K562 (cell line): Measurements from ENCODE around the gene HIF1AN.

Experiments used
- ASH1L ChIP-seq: fragments of 450-650 bp; IDR thresholded peaks from 2 replicates; pipeline ENCODE4 v1.6.1; 2018; ENCODE audit warnings: borderline replicate concordance, mild to moderate bottlenecking, low read depth; ENCODE audit not compliant: partially characterized antibody
- ESRRB ChIP-seq: fragments of 250-450 bp; sonication (Bioruptor Pico); IDR thresholded peaks from 2 replicates; pipeline ENCODE4 v1.5.0; 2020; ENCODE audit warnings: mild to moderate bottlenecking, moderate library complexity, borderline replicate concordance
- FOXK2 ChIP-seq, 2 experiments: fragments of 450-650 bp; IDR thresholded peaks in 1 of 2; conservative IDR thresholded peaks in 1 of 2; 2 replicates each; pipeline ENCODE4 v1.6.1; 2016; ENCODE audit warnings: low read depth in 2 of 2, mild to moderate bottlenecking in 1 of 2
- MAX ChIP-seq: sonication (generic); formaldehyde crosslinking; IDR thresholded peaks from 2 replicates; pipeline ENCODE4 v1.9.0; 2022; ENCODE audit warnings: mild to moderate bottlenecking, missing genetic modification reagents
- NR2C2 ChIP-seq, 2 experiments: fragments of 200-800 bp in 1 of 2; sonication (Bioruptor generic) in 1 of 2; sonication (generic) in 1 of 2; formaldehyde crosslinking in 1 of 2; IDR thresholded peaks; 2 replicates each; pipeline versions ENCODE4 v1.6.1 to v1.8.0; 2016 to 2022; ENCODE audit warnings: mild to moderate bottlenecking in 1 of 2, missing compliant biosample characterization in 1 of 2, missing genetic modification characterization in 1 of 2, missing genetic modification reagents in 1 of 2
- TFAM ChIP-seq: fragments of 250-450 bp; sonication (Bioruptor Pico); conservative IDR thresholded peaks from 2 replicates; pipeline ENCODE4 v1.5.0; 2021; ENCODE audit warnings: mild to moderate bottlenecking, moderate library complexity
- ZNF212 ChIP-seq: fragments of 450-650 bp; formaldehyde crosslinking; IDR thresholded peaks from 2 replicates; pipeline ENCODE4 v1.4.0; 2020; ENCODE audit warnings: mild to moderate bottlenecking

DNA sequence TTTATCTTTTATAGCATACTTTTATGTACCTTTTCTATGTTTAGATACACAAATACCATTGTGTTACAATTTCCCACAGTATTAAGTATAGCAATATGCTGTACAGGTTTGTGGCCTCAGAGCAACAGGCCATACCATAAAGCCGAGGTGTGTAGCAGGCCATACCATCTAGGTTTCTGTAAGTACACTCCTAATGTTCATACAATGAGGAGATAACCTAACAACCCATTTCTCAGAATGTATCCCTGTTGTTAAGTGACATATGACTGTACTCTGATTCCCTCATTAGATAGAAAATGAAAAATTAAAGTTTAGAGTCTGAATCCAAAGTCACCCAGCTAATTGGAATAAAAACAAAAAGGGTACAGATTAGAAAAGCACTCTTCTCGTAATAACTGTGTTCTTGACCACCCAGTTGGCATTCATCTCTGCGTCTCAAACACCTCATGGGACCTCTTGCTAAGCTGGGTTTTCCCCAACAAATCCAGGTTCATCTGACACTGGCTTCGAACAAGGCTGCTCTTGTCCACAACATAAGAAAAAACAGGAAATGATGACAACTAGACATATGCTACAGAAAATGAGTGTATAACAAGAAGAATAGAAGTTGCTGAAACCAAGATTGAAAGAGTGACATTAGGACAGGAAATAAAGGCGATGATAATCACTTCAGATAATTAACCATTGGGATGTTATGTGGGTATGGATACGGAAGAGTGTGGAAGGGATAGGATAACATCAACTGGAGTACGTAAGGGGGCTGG is 7.4 kb upstream of the HIF1AN start:
- TF ChIP-seq TFAM, result no peak
- TF ChIP-seq FOXK2 (conservative IDR thresholded peaks at IDR 0.05 in 1 of 2, IDR thresholded peaks at IDR 0.05 in 1 of 2; ENCODE audit: low read depth in 2 of 2), result no peak
- no peak for TF ChIP-seq NR2C2 (CRISPR knock-in tag; IDR thresholded peaks at IDR 0.05)
- no peak for TF ChIP-seq NR2C2 (tag; IDR thresholded peaks at IDR 0.05)
- TF ChIP-seq MAX (CRISPR knock-in tag), result no peak
- TF ChIP-seq ASH1L, result no peak
- TF ChIP-seq ESRRB (CRISPR knock-in tag), result no peak
- TF ChIP-seq ZNF212 (CRISPR knock-in tag), result no peak
